Peyer's patch (tissue), 4 donors: ENCODE measurements around the gene ADGRG3.

ENCODE experiments used
- CTCF ChIP-seq, 6 experiments: fragments of 450-650 bp in 4 of 6; fragments of 200-600 bp in 2 of 6; sonication (generic) in 1 of 6; IDR thresholded peaks; one replicate each; pipeline ENCODE4 v1.5.1; 2017 to 2019; ENCODE audit warnings: antibody characterized with exemption in 6 of 6, mild to moderate bottlenecking in 3 of 6, moderate library complexity in 1 of 6
- POLR2A ChIP-seq, 2 donors: fragments of 450-650 bp; IDR thresholded peaks; one replicate each; pipeline ENCODE4 v1.5.1; 2017; ENCODE audit warnings: antibody characterized with exemption in 2 of 2, mild to moderate bottlenecking in 2 of 2, moderate library complexity in 2 of 2

- TF ChIP-seq CTCF (IDR thresholded peaks at IDR 0.05) (no peak), POLR2A (IDR thresholded peaks at IDR 0.05) (no peak)
Observed at GRCh38 chr16:57628783-57629293, 39.3 kb upstream of the ADGRG3 start.
